Activated CD4-positive, CD25-positive, alpha-beta regulatory T cell treated with anti-CD3 and anti-CD28 coated beads, Interleukin-2, amount 50 U/mL, for 72 hours (primary cell): ENCODE data around the gene CALM1.

ENCODE experiments used
- DNase-seq: peaks from one replicate; pipeline ENCODE4 v3.0.0; 2021

Gene CALM1

DNA sequence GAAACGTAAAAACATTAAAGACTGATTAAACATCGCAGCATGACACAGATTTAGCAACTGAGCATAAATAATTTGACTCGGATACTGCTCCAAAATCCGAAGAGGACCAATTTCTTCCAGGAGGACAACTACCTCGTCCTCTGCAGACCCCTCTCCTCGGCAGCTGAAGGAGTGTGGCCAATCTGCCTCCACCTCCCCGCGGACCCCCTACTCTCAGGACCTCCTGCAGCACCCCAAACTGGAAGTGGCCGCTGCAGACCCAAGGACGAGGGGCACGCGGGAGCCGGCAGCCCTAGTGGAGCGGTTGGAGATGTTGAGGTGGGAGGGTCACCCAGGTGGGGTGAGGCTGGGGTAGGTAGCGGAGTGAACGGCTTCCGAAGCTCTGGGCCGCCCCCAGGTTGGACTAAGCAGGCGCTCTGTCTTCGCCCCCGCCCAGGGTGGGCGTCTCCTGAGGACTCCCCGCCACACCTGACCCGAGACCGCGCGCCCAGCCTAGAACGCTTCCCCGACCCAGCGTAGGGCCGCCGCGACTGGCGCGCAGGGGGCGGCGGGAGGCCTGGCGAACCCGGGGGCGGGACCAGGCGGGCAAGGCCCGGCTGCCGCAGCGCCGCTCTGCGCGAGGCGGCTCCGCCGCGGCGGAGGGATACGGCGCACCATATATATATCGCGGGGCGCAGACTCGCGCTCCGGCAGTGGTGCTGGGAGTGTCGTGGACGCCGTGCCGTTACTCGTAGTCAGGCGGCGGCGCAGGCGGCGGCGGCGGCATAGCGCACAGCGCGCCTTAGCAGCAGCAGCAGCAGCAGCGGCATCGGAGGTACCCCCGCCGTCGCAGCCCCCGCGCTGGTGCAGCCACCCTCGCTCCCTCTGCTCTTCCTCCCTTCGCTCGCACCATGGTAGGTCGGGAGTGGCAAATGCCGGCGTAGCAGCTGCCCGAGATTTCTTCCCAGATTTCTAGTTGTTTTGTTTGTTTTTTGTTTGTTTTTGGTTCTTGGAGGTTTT lies at the start of gene CALM1:
Gene CALM1 (plus strand): TSS at position 689 of the 999 bp plus-strand sequence. CDS start 202 bp downstream, at position 891.
- peak; percentile 97 for DNase-seq

DNA sequence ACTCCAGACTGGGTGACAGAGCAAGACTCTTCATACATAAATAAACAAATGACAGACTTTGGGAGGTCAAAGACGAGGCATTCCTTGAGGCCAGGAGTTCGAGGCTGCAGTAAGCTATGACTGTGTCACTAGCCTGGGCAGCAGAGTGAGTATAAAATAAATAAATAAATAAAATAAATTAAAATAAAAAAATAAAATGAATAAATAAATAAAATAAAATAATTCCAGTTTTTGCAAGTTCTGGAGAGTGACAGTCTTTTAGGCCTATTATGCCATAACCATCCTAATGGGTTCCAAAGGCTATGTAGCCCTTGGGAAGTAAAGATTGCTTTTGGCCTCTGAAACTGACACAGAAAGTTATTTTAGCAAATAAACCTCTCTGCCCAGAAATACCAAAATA lies 48.6 kb upstream of the CALM1 start:
- DNase-seq, result no peak

GRCh38 chr14:90349739-90350138 lies 47.1 kb upstream of the CALM1 start:
- no peak for DNase-seq

GRCh38 chr14:90354551-90355298 lies 42.1 kb upstream of the CALM1 start:
- DNase-seq, result no peak

DNA sequence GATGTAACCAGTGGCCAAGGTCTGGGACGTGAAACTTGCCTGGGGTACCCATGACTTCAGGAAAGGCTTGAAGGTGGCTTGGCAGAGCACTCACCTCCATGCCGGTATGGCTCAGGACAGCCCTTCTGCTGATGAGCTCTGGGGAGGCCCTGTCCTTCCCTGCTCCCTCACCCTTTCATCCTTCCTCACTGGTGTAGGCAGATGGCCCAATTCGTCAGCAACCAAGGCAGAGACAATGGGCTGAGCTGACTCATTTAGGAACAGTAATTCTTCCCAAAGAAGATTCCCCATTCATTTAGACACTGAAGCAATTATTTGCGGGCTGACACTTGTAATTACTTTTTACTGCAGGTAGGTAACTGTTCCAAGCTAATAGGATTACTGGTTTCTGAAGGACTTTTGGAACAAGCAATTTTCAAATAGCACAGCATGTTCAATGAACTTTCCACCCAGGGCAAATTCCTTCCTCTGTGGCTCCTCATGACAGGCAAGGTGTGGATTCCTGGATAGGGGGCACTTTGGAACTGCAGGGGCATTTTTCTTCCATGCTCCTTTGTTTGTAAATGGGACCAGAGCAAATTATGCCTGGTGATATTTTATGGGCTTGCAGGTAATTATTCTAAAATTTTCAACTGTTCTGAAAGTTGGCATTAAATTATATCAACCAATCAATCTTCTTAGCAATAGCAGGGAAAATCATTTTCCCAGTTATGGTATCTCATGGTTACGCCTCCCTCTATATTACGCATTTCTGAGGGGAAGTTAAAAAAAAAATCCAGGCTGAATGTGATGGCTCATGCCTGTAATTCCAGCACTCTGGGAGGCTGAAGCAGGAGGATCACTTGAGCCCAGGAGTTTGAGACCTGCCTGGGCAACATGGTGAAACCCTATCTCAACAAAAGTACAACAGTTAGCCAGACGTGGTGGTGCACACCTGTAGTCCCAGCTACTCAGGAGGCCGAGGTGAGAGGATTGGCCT lies 41.0 kb upstream of the CALM1 start:
- DNase-seq, result no peak

GRCh38 chr14:90356925-90357324 lies 39.9 kb upstream of the CALM1 start:
- no peak for DNase-seq

- DNase-seq, result no peak
Measured at GRCh38 chr14:90358359-90358758, 38.5 kb upstream of the CALM1 start.

- DNase-seq, result no peak
Measured at GRCh38 chr14:90361865-90362557, 34.8 kb upstream of the CALM1 start.

GRCh38 chr14:90362558-90362896 lies 34.3 kb upstream of the CALM1 start:
- no peak for DNase-seq

DNA sequence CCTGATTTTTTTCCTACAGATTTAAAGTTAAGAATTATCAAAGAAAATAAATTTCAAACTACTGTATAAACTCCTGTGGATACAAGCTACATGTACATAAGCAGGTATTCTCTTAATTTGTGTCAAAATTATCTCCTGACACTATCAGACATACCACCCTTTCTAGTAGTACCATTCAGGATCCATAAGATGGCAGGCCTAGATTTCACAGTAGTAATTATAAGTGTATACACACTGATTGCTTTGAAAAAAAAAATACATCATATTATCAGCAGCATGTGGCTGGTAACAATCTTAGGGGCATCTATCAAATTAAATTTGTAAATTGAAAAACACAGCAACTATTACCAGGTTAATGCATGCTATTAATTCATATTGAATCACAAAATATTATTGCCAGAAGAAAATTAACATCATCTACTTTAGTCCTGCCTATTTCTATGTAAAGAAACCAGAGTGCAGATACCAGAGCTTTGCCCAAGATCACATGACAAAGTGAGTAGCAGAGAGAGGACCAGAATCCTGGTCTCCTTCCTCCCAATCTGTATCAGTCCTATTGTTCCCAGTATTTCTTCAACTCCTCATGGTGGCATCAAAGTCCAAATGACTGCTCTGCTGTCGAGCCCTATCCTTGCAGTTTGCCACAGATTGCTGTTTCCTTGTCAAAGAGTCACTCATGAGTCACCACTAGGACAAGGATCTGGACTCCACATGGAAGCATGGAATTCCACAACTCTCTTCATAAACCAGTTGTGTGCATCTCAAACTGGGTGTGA lies 27.7 kb upstream of the CALM1 start:
- no peak for DNase-seq

GRCh38 chr14:90373887-90374286 lies 22.9 kb upstream of the CALM1 start:
- DNase-seq, result no peak

DNA sequence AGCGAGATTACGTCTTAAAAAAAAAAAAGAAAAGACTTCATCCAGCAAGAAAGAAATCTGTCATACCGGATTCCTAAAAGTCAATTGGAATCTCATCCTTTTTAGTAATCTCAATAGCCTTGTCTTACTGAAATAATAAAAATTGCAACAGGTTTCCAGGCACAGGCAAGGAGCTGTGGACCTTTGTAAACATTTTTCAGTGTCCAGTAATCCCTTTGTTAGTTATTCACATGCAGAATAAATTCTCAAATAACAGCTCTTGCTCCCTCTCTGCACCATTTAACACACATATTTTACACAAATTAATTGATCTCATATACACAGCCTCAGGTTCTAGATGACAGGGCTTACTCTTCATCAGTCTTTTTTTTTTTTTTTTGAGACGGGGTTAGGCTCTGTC lies 22.0 kb upstream of the CALM1 start:
- DNase-seq, result no peak

DNA sequence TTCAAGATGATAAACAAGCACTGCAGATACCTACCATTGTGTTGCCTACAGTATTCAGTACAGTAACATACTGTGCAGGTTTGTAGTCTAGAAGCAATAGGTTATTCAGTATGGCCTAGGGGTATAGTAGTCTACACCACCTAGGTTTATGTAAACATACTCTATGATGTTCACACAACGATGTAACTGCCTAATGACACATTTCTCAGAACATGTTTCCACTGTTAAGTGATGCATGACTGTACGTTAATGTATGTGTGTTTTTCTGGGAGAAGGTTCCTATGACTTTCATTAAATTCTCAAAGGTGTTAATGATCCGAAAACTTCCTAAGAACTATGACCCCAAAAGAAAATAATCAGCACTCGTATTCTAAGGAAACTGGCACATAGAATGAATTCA lies 20.9 kb upstream of the CALM1 start:
- DNase-seq, result no peak

DNA sequence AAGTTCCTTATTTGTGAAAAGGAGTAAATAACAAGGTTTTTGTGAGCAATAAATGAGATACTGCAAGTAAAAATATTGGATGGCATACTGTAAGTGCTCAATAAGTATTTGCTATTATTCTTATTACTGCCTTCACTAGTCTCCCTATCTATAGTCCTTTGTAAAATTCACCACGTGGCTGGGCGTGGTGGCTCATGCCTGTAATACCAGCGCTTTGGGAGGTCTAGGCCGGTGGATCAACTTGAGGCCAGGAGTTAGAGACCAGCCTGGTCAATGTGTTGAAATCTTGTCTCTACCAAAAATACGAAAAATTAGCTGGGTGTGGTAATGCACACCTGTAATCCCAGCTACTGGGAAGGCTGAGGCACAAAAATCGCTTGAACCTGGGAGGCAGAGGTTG lies 18.6 kb upstream of the CALM1 start:
- DNase-seq, result no peak

GRCh38 chr14:90379106-90379505 lies 17.7 kb upstream of the CALM1 start:
- no peak for DNase-seq

DNA sequence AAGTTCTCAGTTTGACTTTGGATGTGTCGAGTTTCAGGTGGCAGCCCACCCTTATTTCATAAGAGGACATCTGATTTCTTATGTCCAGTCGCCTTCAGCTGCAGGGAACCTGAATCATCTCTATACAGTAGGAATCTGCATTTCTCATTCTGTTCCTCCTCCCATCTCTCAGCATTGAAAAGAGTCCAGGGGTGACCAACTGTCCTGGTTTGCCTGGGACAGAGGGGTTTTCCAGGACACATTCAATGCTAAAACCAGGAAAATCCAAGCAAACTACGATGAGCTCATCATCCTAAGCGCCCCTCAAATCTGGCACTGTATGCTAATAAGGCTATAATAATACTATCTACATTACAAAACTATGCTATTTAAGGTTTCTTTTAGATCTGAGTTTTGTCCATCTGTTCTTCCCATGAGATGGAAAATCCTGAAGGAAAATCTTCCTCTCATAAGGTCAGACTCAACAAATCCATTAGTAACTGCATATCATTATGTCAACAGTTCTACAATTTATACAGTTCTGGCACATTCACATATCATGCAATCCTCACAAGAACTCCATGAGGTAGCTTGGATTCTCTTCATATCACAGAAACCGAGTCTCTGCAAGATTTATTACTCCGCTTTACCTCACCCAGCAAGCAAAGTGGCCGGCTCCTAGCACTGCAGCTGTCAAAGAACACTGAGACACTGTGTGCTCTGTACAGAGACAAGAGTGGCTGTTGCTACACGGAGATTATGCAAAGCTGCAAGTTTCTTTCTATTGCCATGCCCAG lies 15.6 kb upstream of the CALM1 start:
- DNase-seq, result no peak

- peak; percentile 40 for DNase-seq
Measured at GRCh38 chr14:90381999-90382451, 14.8 kb upstream of the CALM1 start.

- no peak for DNase-seq
Measured at GRCh38 chr14:90382491-90383125, 14.2 kb upstream of the CALM1 start.

DNA sequence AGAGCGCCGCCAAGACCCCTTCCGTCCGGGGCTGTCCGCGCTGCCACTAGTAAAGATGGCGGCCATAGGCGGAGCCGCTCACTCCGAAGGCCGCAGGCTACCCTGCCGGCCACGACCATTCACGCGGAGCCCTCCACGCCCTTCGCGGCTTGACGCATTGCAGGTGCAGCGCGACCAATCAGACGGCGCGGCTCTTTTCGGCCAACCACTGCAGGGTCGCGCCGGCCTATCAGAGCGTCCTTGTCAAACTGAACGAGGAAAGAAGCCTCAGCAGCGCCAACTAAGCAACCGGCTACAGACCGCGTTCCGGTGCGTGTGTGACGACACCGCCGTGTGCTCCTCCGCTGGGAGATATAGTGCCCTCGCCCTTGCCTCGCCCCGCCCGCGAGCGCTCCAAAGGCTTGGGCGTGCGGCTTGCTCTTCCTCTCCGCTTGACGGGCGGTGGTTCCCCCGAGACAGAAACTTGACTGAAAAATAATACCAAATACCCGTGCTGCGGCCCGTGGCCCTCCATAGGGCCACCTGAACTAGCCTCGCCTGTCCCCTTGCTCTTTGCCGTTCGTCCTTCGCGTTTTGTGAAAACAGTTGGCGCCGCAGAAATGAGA lies 13.6 kb upstream of the CALM1 start:
- DNase-seq, result peak; percentile 97
